Measurements from ENCODE around the gene SCN5A. TPM values are rescaled to one million over a fixed set of nuclear protein-coding genes. Genes with fewer than 3 reads are reported as not detected.

SCN5A gene
- total RNA-seq, 1 experiment from 2014 or later, result 11.5 TPM

- TF ChIP-seq, protein P1, sequence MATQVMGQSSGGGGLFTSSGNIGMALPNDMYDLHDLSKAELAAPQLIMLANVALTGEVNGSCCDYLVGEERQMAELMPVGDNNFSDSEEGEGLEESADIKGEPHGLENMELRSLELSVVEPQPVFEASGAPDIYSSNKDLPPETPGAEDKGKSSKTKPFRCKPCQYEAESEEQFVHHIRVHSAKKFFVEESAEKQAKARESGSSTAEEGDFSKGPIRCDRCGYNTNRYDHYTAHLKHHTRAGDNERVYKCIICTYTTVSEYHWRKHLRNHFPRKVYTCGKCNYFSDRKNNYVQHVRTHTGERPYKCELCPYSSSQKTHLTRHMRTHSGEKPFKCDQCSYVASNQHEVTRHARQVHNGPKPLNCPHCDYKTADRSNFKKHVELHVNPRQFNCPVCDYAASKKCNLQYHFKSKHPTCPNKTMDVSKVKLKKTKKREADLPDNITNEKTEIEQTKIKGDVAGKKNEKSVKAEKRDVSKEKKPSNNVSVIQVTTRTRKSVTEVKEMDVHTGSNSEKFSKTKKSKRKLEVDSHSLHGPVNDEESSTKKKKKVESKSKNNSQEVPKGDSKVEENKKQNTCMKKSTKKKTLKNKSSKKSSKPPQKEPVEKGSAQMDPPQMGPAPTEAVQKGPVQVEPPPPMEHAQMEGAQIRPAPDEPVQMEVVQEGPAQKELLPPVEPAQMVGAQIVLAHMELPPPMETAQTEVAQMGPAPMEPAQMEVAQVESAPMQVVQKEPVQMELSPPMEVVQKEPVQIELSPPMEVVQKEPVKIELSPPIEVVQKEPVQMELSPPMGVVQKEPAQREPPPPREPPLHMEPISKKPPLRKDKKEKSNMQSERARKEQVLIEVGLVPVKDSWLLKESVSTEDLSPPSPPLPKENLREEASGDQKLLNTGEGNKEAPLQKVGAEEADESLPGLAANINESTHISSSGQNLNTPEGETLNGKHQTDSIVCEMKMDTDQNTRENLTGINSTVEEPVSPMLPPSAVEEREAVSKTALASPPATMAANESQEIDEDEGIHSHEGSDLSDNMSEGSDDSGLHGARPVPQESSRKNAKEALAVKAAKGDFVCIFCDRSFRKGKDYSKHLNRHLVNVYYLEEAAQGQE (IDR thresholded peaks at IDR 0.05; ENCODE audit: low read depth), result no peak
- TF ChIP-seq EZH2 (IDR thresholded peaks at IDR 0.05), result no peak
- TF ChIP-seq CBX3 (IDR thresholded peaks at IDR 0.05; ENCODE audit: low read depth), result no peak
Measured at GRCh38 chr3:38641461-38642110, 7.9 kb downstream of the SCN5A start (continued).

DNA sequence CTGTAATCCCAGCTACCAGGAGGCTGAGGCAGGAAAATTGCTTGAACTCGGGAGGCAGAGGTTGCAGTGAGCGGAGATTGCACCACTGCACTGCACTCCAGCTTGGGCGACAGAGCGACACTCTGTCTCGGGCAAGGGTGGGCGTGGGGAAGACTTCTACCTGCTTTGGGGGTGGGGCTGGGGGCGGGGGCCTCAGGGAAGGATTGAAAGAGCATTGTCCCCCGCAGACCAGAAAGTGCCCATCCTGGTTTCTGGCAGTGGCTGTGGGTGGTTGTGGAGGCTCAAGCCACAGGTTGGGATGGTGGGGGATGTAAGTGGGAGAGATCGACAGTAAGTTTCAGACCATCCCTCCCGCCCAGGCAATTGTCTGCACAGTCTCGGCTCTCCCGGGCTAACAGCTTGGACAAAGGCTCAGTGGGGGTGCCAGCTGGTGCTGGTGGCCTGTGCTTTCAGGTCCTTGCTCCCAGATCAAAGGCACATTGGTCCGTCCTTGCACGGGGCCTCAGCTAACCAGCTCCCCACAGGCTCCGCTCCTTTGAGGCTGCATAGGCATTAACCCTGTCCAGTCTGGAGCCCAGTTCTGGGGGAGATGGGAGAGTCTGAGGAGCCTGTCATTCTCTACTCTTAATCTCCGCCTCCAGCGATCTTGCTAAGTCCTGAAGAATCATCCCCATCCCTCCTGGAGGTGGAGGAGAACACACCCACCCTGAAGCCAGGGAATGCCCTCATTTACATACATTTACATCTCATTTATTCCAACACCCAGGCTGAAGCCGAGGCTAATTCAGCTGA, 8.6 kb downstream of the SCN5A start:
- no peak overlapping the region for H2AFZ ChIP-seq (ENCODE audit: low read depth, low read length, poor library complexity, severe bottlenecking)
- BruUV-seq (replicated peaks), result no TSS peak
- intact Hi-C loops (cut with micrococcal nuclease), result no loop called here
- POLR2A ChIA-PET, result no interaction called here
- no peak overlapping the region for H3K27ac ChIP-seq (ENCODE audit: low read depth, low read length)
- H3K9me2 ChIP-seq (ENCODE audit: insufficient read depth), result no peaks in the 10 kb centered on the region
- no peak overlapping the region for H3K4me3 ChIP-seq (replicated peaks in 1 of 2; ENCODE audit: low read depth in 1 of 2, low read length in 2 of 2)
- H3K27me3 ChIP-seq (ENCODE audit: insufficient read depth, low read length), result no peaks in the 10 kb centered on the region
- CTCF ChIA-PET, result no interaction called here
- H3K9me3 ChIP-seq (ENCODE audit: control insufficient read depth in 1 of 2, insufficient read depth in 1 of 2, low read depth in 1 of 2, low read length in 2 of 2), result no peaks in the 10 kb centered on the region
- RAD21 ChIA-PET (ENCODE audit: low non-redundant PET in 1 of 2, low total read pairs in 2 of 2, uncharacterized antibody in 2 of 2, unreplicated experiment in 2 of 2), result no interaction called here
- no peaks in the 10 kb centered on the region for H3K36me3 ChIP-seq (ENCODE audit: control insufficient read depth in 1 of 2, insufficient read depth in 2 of 2, low read length in 2 of 2)
- no peaks in the 10 kb centered on the region for H4K20me1 ChIP-seq (ENCODE audit: insufficient read depth)
- no peak overlapping the region for H3K4me2 ChIP-seq (ENCODE audit: low read length)
- ATAC-seq (no peak), DNase-seq (ENCODE audit: low read depth, low spot score) (no peak)
- TF ChIP-seq, protein P2, sequence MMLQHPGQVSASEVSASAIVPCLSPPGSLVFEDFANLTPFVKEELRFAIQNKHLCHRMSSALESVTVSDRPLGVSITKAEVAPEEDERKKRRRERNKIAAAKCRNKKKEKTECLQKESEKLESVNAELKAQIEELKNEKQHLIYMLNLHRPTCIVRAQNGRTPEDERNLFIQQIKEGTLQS (IDR thresholded peaks at IDR 0.05), result no peak
- TF ChIP-seq, protein P1 (IDR thresholded peaks at IDR 0.05; ENCODE audit: low read depth), result no peak
- TF ChIP-seq EGR1 (IDR thresholded peaks at IDR 0.05; ENCODE audit: low read depth), result no peak
- no peak for TF ChIP-seq SP1 (IDR thresholded peaks at IDR 0.05; ENCODE audit: low read depth)
- no peak for TF ChIP-seq TCF7L2 (IDR thresholded peaks at IDR 0.05; ENCODE audit: borderline replicate concordance, extremely low read depth, insufficient read depth, insufficient read length)
- TF ChIP-seq RAD21 (IDR thresholded peaks at IDR 0.05; ENCODE audit: low read depth), result no peak
- no peak for TF ChIP-seq POLR2AphosphoS5 (IDR thresholded peaks at IDR 0.05; ENCODE audit: low read depth, low read length)
- no peak for TF ChIP-seq YY1 (IDR thresholded peaks at IDR 0.05; ENCODE audit: extremely low read depth, insufficient replicate concordance, low read depth, low read length)
- no peak for TF ChIP-seq ZNF274 (IDR thresholded peaks at IDR 0.05; ENCODE audit: low read depth, low read length)
- no peak for TF ChIP-seq EZH2 (IDR thresholded peaks at IDR 0.05)
- no peak for TF ChIP-seq CTCF (IDR thresholded peaks at IDR 0.05 in 2 of 3, conservative IDR thresholded peaks at IDR 0.05 in 1 of 3; ENCODE audit: borderline replicate concordance in 1 of 3, insufficient read depth in 1 of 3, low read depth in 2 of 3, low read length in 2 of 3)
- no peak overlapping the region for H3K9ac ChIP-seq (ENCODE audit: low read length)
- no peaks in the 10 kb centered on the region for H3K79me2 ChIP-seq (ENCODE audit: insufficient read depth, low read length)
- peaks cover 0 to 4% of the 10 kb centered on the region in 2 experiments; a peak in 1 of 4 replicates for H3K4me1 ChIP-seq (ENCODE audit: control insufficient read depth in 1 of 2, insufficient read depth in 2 of 2, low read length in 2 of 2)
